WERI-Rb-1 (cell line): ENCODE data around the gene PTPMT1.

ENCODE experiments used
- DNase-seq: peaks from one replicate; pipeline ENCODE4 v3.0.0-alpha.2; 2020
- H3K27ac ChIP-seq: fragments of 250-450 bp; sonication (Bioruptor Pico); 2 replicates; pipeline ENCODE4 v1.5.1; 2020; ENCODE audit warnings: mild to moderate bottlenecking, moderate library complexity
- H3K27me3 ChIP-seq: fragments of 250-450 bp; sonication (Bioruptor Pico); 2 replicates; pipeline ENCODE4 v1.5.1; 2021; ENCODE audit warnings: mild to moderate bottlenecking, low read depth, moderate library complexity; ENCODE audit not compliant: insufficient read depth, severe bottlenecking
- H3K36me3 ChIP-seq: fragments of 250-450 bp; sonication (Bioruptor Pico); 2 replicates; pipeline ENCODE4 v1.5.1; 2020; ENCODE audit warnings: mild to moderate bottlenecking, moderate library complexity
- H3K4me3 ChIP-seq: 2 replicates; pipeline ENCODE4 v1.5.1; 2011; ENCODE audit warnings: low read depth, mild to moderate bottlenecking, control low read depth, low read length
- H3K9me3 ChIP-seq: fragments of 250-450 bp; sonication (Bioruptor Pico); 2 replicates; pipeline ENCODE4 v1.5.1; 2021; ENCODE audit warnings: mild to moderate bottlenecking, moderate library complexity; ENCODE audit not compliant: severe bottlenecking
- CTCF ChIP-seq: IDR thresholded peaks from 2 replicates; pipeline ENCODE4 v1.5.1; 2011; ENCODE audit warnings: low read depth, mild to moderate bottlenecking, control low read depth, inconsistent platforms, low read length

PTPMT1 gene

GRCh38 chr11:47533690-47534151 is 31.7 kb upstream of the PTPMT1 start:
- no peak for TF ChIP-seq CTCF
- no peak overlapping the region for H3K4me3 ChIP-seq
- H3K27ac ChIP-seq = no peak overlapping the region
- H3K36me3 ChIP-seq = peaks cover 24% of the 10 kb centered on the region
- no peak for DNase-seq
- H3K9me3 ChIP-seq = no peaks in the 10 kb centered on the region
- H3K27me3 ChIP-seq = no peaks in the 10 kb centered on the region

GRCh38 chr11:47534704-47535251 is 30.6 kb upstream of the PTPMT1 start:
- no peak for DNase-seq
- Histone ChIP-seq H3K4me3 (no peak overlapping the region), H3K27me3 (no peaks in the 10 kb centered on the region), H3K9me3 (no peaks in the 10 kb centered on the region), H3K36me3 (peaks cover 28% of the 10 kb centered on the region), H3K27ac (no peak overlapping the region)
- no peak for TF ChIP-seq CTCF

- peaks cover 28% of the 10 kb centered on the region for H3K36me3 ChIP-seq
- H3K27ac ChIP-seq = no peak overlapping the region
- no peaks in the 10 kb centered on the region for H3K27me3 ChIP-seq
- no peaks in the 10 kb centered on the region for H3K9me3 ChIP-seq
- H3K4me3 ChIP-seq = no peak overlapping the region
- no peak for TF ChIP-seq CTCF
- DNase-seq = no peak
Measured at GRCh38 chr11:47536915-47537314, 28.5 kb upstream of the PTPMT1 start.

GRCh38 chr11:47538741-47539565 is 26.4 kb upstream of the PTPMT1 start:
- Histone ChIP-seq H3K9me3 (no peaks in the 10 kb centered on the region), H3K4me3 (no peak overlapping the region), H3K27ac (no peak overlapping the region), H3K27me3 (no peaks in the 10 kb centered on the region), H3K36me3 (peaks cover 24% of the 10 kb centered on the region)
- TF ChIP-seq CTCF = no peak
- DNase-seq = no peak

GRCh38 chr11:47539681-47540039 is 25.7 kb upstream of the PTPMT1 start:
- TF ChIP-seq CTCF = no peak
- no peak overlapping the region for H3K27ac ChIP-seq
- H3K9me3 ChIP-seq = no peaks in the 10 kb centered on the region
- DNase-seq = no peak
- H3K36me3 ChIP-seq = peaks cover 30% of the 10 kb centered on the region
- H3K4me3 ChIP-seq = no peak overlapping the region
- no peaks in the 10 kb centered on the region for H3K27me3 ChIP-seq
